Measurements from ENCODE around the gene SLC25A36. TPM values are rescaled to one million over a fixed set of nuclear protein-coding genes. Genes with fewer than 3 reads are reported as not detected.

Gene SLC25A36
- polyA plus RNA-seq, 1 of the 3 experiments (the other 2 are of a cell fraction), result 23.3 TPM

DNA sequence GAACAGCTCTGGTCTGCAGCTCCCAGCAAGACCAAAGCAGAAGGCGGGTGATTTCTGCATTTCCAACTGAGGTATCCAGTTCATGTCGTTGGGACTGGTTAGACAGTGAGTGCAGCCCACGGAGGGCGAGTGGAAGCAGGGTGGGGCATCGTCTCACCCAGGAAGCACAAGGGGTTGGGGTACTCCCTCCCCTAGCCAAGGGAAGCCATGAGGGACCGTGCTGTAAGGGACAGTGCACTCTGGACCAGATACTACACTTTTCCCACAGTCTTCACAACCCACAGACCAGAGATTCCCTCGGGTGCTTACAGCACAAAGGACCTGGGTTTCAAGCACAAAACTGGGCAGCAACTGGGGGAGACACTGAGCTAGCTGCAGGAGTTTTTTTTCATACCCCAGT lies 8.5 kb upstream of the SLC25A36 start:
- H3K4me3 ChIP-seq (ENCODE audit: low read depth in 2 of 2, low read length in 1 of 2), result no peak overlapping the region
- TF ChIP-seq NFIC (IDR thresholded peaks at IDR 0.05; ENCODE audit: borderline replicate concordance) (no peak), TCF12 (IDR thresholded peaks at IDR 0.05) (no peak), GABPA (IDR thresholded peaks at IDR 0.05; ENCODE audit: low read depth) (no peak)
- TF ChIP-seq, protein P1, sequence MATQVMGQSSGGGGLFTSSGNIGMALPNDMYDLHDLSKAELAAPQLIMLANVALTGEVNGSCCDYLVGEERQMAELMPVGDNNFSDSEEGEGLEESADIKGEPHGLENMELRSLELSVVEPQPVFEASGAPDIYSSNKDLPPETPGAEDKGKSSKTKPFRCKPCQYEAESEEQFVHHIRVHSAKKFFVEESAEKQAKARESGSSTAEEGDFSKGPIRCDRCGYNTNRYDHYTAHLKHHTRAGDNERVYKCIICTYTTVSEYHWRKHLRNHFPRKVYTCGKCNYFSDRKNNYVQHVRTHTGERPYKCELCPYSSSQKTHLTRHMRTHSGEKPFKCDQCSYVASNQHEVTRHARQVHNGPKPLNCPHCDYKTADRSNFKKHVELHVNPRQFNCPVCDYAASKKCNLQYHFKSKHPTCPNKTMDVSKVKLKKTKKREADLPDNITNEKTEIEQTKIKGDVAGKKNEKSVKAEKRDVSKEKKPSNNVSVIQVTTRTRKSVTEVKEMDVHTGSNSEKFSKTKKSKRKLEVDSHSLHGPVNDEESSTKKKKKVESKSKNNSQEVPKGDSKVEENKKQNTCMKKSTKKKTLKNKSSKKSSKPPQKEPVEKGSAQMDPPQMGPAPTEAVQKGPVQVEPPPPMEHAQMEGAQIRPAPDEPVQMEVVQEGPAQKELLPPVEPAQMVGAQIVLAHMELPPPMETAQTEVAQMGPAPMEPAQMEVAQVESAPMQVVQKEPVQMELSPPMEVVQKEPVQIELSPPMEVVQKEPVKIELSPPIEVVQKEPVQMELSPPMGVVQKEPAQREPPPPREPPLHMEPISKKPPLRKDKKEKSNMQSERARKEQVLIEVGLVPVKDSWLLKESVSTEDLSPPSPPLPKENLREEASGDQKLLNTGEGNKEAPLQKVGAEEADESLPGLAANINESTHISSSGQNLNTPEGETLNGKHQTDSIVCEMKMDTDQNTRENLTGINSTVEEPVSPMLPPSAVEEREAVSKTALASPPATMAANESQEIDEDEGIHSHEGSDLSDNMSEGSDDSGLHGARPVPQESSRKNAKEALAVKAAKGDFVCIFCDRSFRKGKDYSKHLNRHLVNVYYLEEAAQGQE (IDR thresholded peaks at IDR 0.05; ENCODE audit: low read depth, low read length), result no peak
- TF ChIP-seq, protein P2, sequence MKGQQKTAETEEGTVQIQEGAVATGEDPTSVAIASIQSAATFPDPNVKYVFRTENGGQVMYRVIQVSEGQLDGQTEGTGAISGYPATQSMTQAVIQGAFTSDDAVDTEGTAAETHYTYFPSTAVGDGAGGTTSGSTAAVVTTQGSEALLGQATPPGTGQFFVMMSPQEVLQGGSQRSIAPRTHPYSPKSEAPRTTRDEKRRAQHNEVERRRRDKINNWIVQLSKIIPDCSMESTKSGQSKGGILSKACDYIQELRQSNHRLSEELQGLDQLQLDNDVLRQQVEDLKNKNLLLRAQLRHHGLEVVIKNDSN (IDR thresholded peaks at IDR 0.05; ENCODE audit: borderline replicate concordance, low read depth), result no peak
- no peaks in the 10 kb centered on the region for H3K36me3 ChIP-seq (replicated peaks in 1 of 2; ENCODE audit: control insufficient read depth in 1 of 2, insufficient read depth in 2 of 2, low read length in 1 of 2)
- H3K27me3 ChIP-seq (ENCODE audit: insufficient read depth), result no peaks in the 10 kb centered on the region
- H3K9me3 ChIP-seq, result no peaks in the 10 kb centered on the region
- H3K4me1 ChIP-seq (ENCODE audit: control insufficient read depth in 1 of 2, insufficient read depth in 2 of 2, low read depth in 1 of 2, low read length in 1 of 2), result no peaks in the 10 kb centered on the region
- no peaks in the 10 kb centered on the region for H4K20me1 ChIP-seq (ENCODE audit: insufficient read depth)
- WGBS (ENCODE audit: low lambda C conversion rate), result 37% methylated on average over 7 of the region's 7 CpGs
- H3K4me2 ChIP-seq, result no peak overlapping the region
- H3K79me2 ChIP-seq (ENCODE audit: insufficient read depth), result no peaks in the 10 kb centered on the region
- no peak overlapping the region for H3K9ac ChIP-seq
- no peaks in the 10 kb centered on the region for H3K9me2 ChIP-seq
- CTCF ChIA-PET, result no interaction called here
- POLR2A ChIA-PET, result no interaction called here
- H3K27ac ChIP-seq (ENCODE audit: low read depth in 2 of 2, low read length in 1 of 2), result no peak overlapping the region
- H3F3A ChIP-seq (replicated peaks; ENCODE audit: insufficient read depth), result peaks cover 6% of the 10 kb centered on the region
- no peak for DNase-seq
- no peak overlapping the region for H2AFZ ChIP-seq (ENCODE audit: low read depth)

DNA sequence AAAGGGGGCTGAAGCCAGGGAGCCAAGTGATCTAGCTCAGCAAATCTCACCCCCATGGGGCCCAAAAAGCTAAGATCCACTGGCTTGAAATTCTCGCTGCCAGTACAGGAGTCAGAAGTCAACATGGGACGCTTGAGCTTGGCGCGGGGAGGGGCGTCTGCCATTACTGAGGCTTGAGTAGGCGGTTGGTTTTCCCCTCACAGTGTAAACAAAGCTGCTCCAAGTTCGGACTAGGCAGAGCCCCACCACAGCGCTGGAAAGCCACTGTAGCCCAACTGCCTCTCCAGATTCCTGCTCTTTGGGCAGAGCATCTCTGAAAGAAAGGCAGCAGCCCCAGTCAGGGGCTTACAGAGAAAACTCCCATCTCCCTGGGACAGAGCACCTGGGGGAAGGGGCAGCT lies 8.1 kb upstream of the SLC25A36 start:
- no peaks in the 10 kb centered on the region for H3K4me1 ChIP-seq (ENCODE audit: control insufficient read depth in 1 of 2, insufficient read depth in 2 of 2, low read depth in 1 of 2, low read length in 1 of 2)
- H3K27ac ChIP-seq (ENCODE audit: low read depth in 2 of 2, low read length in 1 of 2), result no peak overlapping the region
- H3K9ac ChIP-seq, result no peak overlapping the region
- no peaks in the 10 kb centered on the region for H3K79me2 ChIP-seq (ENCODE audit: insufficient read depth)
- H3K4me2 ChIP-seq, result no peak overlapping the region
- no peaks in the 10 kb centered on the region for H4K20me1 ChIP-seq (ENCODE audit: insufficient read depth)
- H3K9me3 ChIP-seq, result no peaks in the 10 kb centered on the region
- H3K36me3 ChIP-seq (replicated peaks in 1 of 2; ENCODE audit: control insufficient read depth in 1 of 2, insufficient read depth in 2 of 2, low read length in 1 of 2), result no peaks in the 10 kb centered on the region
- H3K4me3 ChIP-seq (ENCODE audit: low read depth in 2 of 2, low read length in 1 of 2), result no peak overlapping the region
- DNase-seq, result no peak
- TF ChIP-seq SIN3A (IDR thresholded peaks at IDR 0.05; ENCODE audit: borderline replicate concordance, low read depth, low read length) (no peak), RAD21 (IDR thresholded peaks at IDR 0.05; ENCODE audit: low read length) (no peak), GABPA (IDR thresholded peaks at IDR 0.05; ENCODE audit: low read depth) (no peak), FOXJ3 (CRISPR knock-in tag; IDR thresholded peaks at IDR 0.05) (no peak), FOSL2 (IDR thresholded peaks at IDR 0.05; ENCODE audit: borderline replicate concordance, low read depth) (no peak), SMC3 (IDR thresholded peaks at IDR 0.05; ENCODE audit: low read depth, low read length) (no peak), TCF12 (IDR thresholded peaks at IDR 0.05) (no peak), EZH2phosphoT487 (IDR thresholded peaks at IDR 0.05; ENCODE audit: borderline replicate concordance, low read depth) (no peak), MXI1 (IDR thresholded peaks at IDR 0.05; ENCODE audit: low read depth, low read length) (no peak)
- TF ChIP-seq, protein P3, sequence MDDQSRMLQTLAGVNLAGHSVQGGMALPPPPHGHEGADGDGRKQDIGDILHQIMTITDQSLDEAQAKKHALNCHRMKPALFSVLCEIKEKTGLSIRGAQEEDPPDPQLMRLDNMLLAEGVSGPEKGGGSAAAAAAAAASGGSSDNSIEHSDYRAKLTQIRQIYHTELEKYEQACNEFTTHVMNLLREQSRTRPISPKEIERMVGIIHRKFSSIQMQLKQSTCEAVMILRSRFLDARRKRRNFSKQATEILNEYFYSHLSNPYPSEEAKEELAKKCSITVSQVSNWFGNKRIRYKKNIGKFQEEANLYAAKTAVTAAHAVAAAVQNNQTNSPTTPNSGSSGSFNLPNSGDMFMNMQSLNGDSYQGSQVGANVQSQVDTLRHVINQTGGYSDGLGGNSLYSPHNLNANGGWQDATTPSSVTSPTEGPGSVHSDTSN (IDR thresholded peaks at IDR 0.05), result no peak
- TF ChIP-seq, protein P4, sequence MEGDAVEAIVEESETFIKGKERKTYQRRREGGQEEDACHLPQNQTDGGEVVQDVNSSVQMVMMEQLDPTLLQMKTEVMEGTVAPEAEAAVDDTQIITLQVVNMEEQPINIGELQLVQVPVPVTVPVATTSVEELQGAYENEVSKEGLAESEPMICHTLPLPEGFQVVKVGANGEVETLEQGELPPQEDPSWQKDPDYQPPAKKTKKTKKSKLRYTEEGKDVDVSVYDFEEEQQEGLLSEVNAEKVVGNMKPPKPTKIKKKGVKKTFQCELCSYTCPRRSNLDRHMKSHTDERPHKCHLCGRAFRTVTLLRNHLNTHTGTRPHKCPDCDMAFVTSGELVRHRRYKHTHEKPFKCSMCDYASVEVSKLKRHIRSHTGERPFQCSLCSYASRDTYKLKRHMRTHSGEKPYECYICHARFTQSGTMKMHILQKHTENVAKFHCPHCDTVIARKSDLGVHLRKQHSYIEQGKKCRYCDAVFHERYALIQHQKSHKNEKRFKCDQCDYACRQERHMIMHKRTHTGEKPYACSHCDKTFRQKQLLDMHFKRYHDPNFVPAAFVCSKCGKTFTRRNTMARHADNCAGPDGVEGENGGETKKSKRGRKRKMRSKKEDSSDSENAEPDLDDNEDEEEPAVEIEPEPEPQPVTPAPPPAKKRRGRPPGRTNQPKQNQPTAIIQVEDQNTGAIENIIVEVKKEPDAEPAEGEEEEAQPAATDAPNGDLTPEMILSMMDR (IDR thresholded peaks at IDR 0.05), result no peak
- TF ChIP-seq, protein P5, sequence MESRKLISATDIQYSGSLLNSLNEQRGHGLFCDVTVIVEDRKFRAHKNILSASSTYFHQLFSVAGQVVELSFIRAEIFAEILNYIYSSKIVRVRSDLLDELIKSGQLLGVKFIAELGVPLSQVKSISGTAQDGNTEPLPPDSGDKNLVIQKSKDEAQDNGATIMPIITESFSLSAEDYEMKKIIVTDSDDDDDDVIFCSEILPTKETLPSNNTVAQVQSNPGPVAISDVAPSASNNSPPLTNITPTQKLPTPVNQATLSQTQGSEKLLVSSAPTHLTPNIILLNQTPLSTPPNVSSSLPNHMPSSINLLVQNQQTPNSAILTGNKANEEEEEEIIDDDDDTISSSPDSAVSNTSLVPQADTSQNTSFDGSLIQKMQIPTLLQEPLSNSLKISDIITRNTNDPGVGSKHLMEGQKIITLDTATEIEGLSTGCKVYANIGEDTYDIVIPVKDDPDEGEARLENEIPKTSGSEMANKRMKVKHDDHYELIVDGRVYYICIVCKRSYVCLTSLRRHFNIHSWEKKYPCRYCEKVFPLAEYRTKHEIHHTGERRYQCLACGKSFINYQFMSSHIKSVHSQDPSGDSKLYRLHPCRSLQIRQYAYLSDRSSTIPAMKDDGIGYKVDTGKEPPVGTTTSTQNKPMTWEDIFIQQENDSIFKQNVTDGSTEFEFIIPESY (IDR thresholded peaks at IDR 0.05; ENCODE audit: borderline replicate concordance, low read depth), result no peak
- TF ChIP-seq, protein P6, sequence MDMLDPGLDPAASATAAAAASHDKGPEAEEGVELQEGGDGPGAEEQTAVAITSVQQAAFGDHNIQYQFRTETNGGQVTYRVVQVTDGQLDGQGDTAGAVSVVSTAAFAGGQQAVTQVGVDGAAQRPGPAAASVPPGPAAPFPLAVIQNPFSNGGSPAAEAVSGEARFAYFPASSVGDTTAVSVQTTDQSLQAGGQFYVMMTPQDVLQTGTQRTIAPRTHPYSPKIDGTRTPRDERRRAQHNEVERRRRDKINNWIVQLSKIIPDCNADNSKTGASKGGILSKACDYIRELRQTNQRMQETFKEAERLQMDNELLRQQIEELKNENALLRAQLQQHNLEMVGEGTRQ (IDR thresholded peaks at IDR 0.05; ENCODE audit: borderline replicate concordance, low read depth, low read length), result no peak
- 78% methylated on average over 8 of the region's 8 CpGs for WGBS (ENCODE audit: low lambda C conversion rate)
- ChIA-PET POLR2A (no interaction called here), CTCF (no interaction called here)
- H2AFZ ChIP-seq (ENCODE audit: low read depth), result no peak overlapping the region
- H3K27me3 ChIP-seq (ENCODE audit: insufficient read depth), result no peaks in the 10 kb centered on the region
- peaks cover 6% of the 10 kb centered on the region for H3F3A ChIP-seq (replicated peaks; ENCODE audit: insufficient read depth)
- no peaks in the 10 kb centered on the region for H3K9me2 ChIP-seq

Data from SK-N-SH (cell line).